Common myeloid progenitor, CD34-positive (primary cell): ENCODE data around the gene SLC1A4.

Experiments
- CTCF ChIA-PET: fragments of 350-600 bp; sonication (Branson Sonifier 250); formaldehyde crosslinking; loops from one replicate; lab custom pipeline; 2021; ENCODE audit warnings: antibody characterized with exemption; lab: Charles Lee
- POLR2A ChIA-PET: fragments of 350-600 bp; sonication (Branson Sonifier 250); formaldehyde crosslinking; loops from one replicate; lab custom pipeline; 2021; ENCODE audit warnings: antibody characterized with exemption; lab: Charles Lee
- DNase-seq, 3 donors: peaks; one replicate each; pipeline versions ENCODE4 v3.0.0 to v3.0.0-alpha.2; 2013
- H3K27ac ChIP-seq, 2 experiments: 1 replicate in 1 of 2; 2 replicates in 1 of 2; pipeline ENCODE4 v1.7.0; 2013; ENCODE audit warnings: inconsistent platforms in 2 of 2, low read length in 2 of 2, mild to moderate bottlenecking in 2 of 2, low read depth in 1 of 2, moderate library complexity in 1 of 2; ENCODE audit not compliant: severe bottlenecking in 2 of 2, insufficient read depth in 1 of 2, poor library complexity in 1 of 2
- H3K27me3 ChIP-seq, 5 experiments: replicated peaks in 2 of 5; 1 replicate in 3 of 5; 2 replicates in 2 of 5; pipeline versions ENCODE4 v1.6.1 to v1.7.0; 2013; ENCODE audit warnings: low read length in 4 of 5, mild to moderate bottlenecking in 2 of 5, moderate library complexity in 2 of 5, inconsistent platforms in 1 of 5; ENCODE audit not compliant: insufficient read depth in 5 of 5, control insufficient read depth in 4 of 5
- H3K36me3 ChIP-seq, 4 experiments: 1 replicate in 2 of 4; 2 replicates in 2 of 4; pipeline versions ENCODE4 v1.6.1 to v1.7.0; 2013; ENCODE audit warnings: low read length in 3 of 4, control low read depth in 1 of 4, mild to moderate bottlenecking in 1 of 4; ENCODE audit not compliant: control insufficient read depth in 4 of 4, insufficient read depth in 4 of 4
- H3K4me1 ChIP-seq, 4 experiments: 1 replicate in 3 of 4; 2 replicates in 1 of 4; pipeline versions ENCODE4 v1.6.1 to v1.7.1; 2013; ENCODE audit warnings: low read length in 3 of 4, mild to moderate bottlenecking in 3 of 4, control low read depth in 1 of 4, inconsistent platforms in 1 of 4, moderate library complexity in 1 of 4; ENCODE audit not compliant: control insufficient read depth in 4 of 4, insufficient read depth in 4 of 4; ENCODE audit errors: control extremely low read depth in 1 of 4
- H3K4me3 ChIP-seq, 7 experiments: 1 replicate in 4 of 7; 2 replicates in 3 of 7; pipeline versions ENCODE4 v1.5.1 to v1.7.0; 2013; ENCODE audit warnings: mild to moderate bottlenecking in 7 of 7, low read length in 6 of 7, moderate library complexity in 6 of 7, inconsistent platforms in 2 of 7, low read depth in 2 of 7, control low read depth in 1 of 7; ENCODE audit not compliant: insufficient read depth in 4 of 7, control insufficient read depth in 1 of 7; ENCODE audit errors: extremely low read depth in 1 of 7
- H3K9me3 ChIP-seq, 5 experiments: 1 replicate in 4 of 5; 2 replicates in 1 of 5; pipeline versions ENCODE4 v1.6.1 to v1.7.1; 2013; ENCODE audit warnings: low read length in 4 of 5, mild to moderate bottlenecking in 2 of 5, inconsistent platforms in 1 of 5, low read depth in 1 of 5, moderate library complexity in 1 of 5; ENCODE audit not compliant: control insufficient read depth in 4 of 5, insufficient read depth in 2 of 5; ENCODE audit errors: control extremely low read depth in 1 of 5
- WGBS: methylation state at CpG from one replicate; pipeline ENCODE4 v1.1.5; 2013; ENCODE audit not compliant: insufficient coverage; 5-methylcytosine and 5-hydroxymethylcytosine counted together

Gene SLC1A4

GRCh38 chr2:64972876-64973275, 16.3 kb upstream of the SLC1A4 start:
- no peak overlapping the region for H3K27ac ChIP-seq
- ChIA-PET POLR2A (interaction anchor here (0.6 kb wide), 1 partner anchor 43 kb away, joined by 3 read pairs; no protein-coding TSS in a partner anchor), CTCF (interaction anchor here (0.9 to 1.2 kb wide), 2 partner anchors 35 to 62 kb away, joined by 3 read pairs; no protein-coding TSS in a partner anchor)
- WGBS = 100% methylated on average over 1 of the region's 1 CpG
- H3K4me1 ChIP-seq = peaks cover 0 to 6% (median 3%) of the 10 kb centered on the region in 4 experiments
- no peak for DNase-seq
- no peak overlapping the region for H3K4me3 ChIP-seq
- no peaks in the 10 kb centered on the region for H3K27me3 ChIP-seq
- peaks cover 0 to 3% (median 0%) of the 10 kb centered on the region in 4 experiments for H3K36me3 ChIP-seq
- no peaks in the 10 kb centered on the region for H3K9me3 ChIP-seq

DNA sequence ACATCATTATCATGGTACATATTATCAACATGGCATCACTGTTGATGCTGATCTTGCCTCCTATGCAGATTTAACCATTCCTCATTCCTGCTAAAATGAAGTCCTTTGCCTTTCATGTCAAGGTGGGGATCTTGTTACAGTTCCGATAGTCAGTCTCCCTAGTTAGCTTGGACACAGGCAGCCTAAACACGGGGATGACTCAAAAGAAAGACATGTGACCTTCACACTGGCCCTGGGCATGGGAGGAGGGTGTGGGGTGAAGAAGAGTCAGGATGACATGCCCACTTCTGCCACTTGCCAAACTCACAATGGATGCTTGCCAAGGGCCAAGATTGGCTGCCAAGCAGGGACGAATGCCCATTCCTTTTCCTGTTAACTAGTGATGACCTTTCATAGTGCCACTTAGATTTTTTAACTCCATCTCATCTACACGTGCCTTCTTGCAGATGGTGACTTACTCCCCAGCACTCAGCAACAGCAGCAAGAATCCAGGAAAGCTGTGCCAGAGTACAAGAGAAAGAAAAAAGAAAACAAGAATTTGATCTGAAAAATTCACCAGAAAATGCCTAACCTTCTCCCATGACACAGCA, 13.9 kb upstream of the SLC1A4 start:
- H3K4me1 ChIP-seq = peaks cover 0 to 18% (median 12%) of the 10 kb centered on the region in 4 experiments
- no peak overlapping the region for H3K4me3 ChIP-seq
- CTCF ChIA-PET = interaction anchor here (0.7 kb wide), 1 partner anchor 21 kb away, joined by 3 read pairs; no protein-coding TSS in a partner anchor
- no peaks in the 10 kb centered on the region for H3K27me3 ChIP-seq
- DNase-seq = no peak
- H3K27ac ChIP-seq = no peak overlapping the region
- H3K9me3 ChIP-seq = no peaks in the 10 kb centered on the region
- 95% methylated on average over 4 of the region's 4 CpGs for WGBS
- POLR2A ChIA-PET = no interaction called here
- no peaks in the 10 kb centered on the region for H3K36me3 ChIP-seq

GRCh38 chr2:64976276-64976675, 12.9 kb upstream of the SLC1A4 start:
- DNase-seq = peak in 2 of 3 donors; percentile 15 to 31
- no peaks in the 10 kb centered on the region for H3K27me3 ChIP-seq
- ChIA-PET CTCF (no interaction called here), POLR2A (no interaction called here)
- H3K36me3 ChIP-seq = no peaks in the 10 kb centered on the region
- no peak overlapping the region for H3K27ac ChIP-seq
- no peaks in the 10 kb centered on the region for H3K9me3 ChIP-seq
- peaks cover 0 to 18% (median 11%) of the 10 kb centered on the region in 4 experiments for H3K4me1 ChIP-seq
- WGBS = 100% methylated on average over 1 of the region's 1 CpG
- no peak overlapping the region for H3K4me3 ChIP-seq

GRCh38 chr2:64978514-64979268, 10.5 kb upstream of the SLC1A4 start:
- Histone ChIP-seq H3K36me3 (no peaks in the 10 kb centered on the region), H3K9me3 (no peaks in the 10 kb centered on the region), H3K27me3 (no peaks in the 10 kb centered on the region), H3K4me3 (no peak overlapping the region), H3K4me1 (peaks cover 0 to 18% (median 11%) of the 10 kb centered on the region in 4 experiments), H3K27ac (no peak overlapping the region)
- DNase-seq = peak in 2 of 3 donors; percentile 66 to 75
- 97% methylated on average over 4 of the region's 4 CpGs for whole genome bisulfite sequencing
- CTCF ChIA-PET = interaction anchor here (0.9 to 2.3 kb wide), 7 partner anchors 10 to 52 kb away, joined by 3 to 5 read pairs (median 3); no protein-coding TSS in a partner anchor
- POLR2A ChIA-PET = no interaction called here

DNA sequence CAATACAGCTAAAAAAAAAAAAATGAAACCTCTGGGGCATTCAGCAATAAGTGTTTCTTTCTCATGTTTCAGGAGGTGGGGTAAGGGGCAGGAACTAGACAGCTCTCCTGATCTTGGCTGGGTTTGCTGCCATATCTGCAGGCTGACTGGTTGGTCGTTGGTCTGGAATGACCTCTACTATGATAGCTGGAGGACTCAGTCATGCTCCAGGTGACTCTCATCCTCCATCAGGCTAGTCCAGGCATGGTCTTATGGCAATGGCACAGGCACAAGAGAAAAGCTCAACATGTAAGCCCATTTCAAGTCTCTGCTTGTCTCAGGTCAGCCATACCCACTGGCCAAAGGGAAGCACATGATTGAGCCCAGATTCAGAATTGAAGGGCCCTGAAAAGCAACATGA, 9.5 kb upstream of the SLC1A4 start:
- no peak overlapping the region for H3K4me3 ChIP-seq
- H3K27me3 ChIP-seq = no peaks in the 10 kb centered on the region
- H3K27ac ChIP-seq = no peak overlapping the region
- H3K36me3 ChIP-seq = no peaks in the 10 kb centered on the region
- WGBS = 100% methylated on average over 1 of the region's 1 CpG
- ChIA-PET CTCF (interaction anchor here (0.9 to 1.3 kb wide), 5 partner anchors 8 to 60 kb away, joined by 3 to 4 read pairs (median 3); no protein-coding TSS in a partner anchor), POLR2A (no interaction called here)
- no peaks in the 10 kb centered on the region for H3K9me3 ChIP-seq
- H3K4me1 ChIP-seq = peaks cover 0 to 26% (median 13%) of the 10 kb centered on the region in 4 experiments
- no peak for DNase-seq

DNA sequence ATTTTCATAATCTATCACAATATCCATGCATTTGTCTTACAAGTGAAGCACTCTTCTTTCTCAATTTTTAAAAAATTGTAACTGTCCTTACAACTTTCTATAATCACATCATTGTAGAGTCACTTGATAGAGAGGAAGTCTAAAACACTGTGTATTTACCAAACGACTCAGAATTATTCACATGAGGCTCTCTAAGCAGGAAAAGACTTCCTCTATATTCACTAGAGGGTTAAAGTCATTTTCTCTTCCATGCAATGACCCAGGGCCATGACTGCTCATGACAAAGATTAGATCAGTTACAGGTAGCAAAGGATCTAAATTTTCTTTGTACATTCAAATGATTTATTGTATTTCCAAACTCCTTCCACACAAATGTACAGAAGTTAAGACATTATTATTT, 9.0 kb upstream of the SLC1A4 start:
- no peaks in the 10 kb centered on the region for H3K36me3 ChIP-seq
- ChIA-PET POLR2A (no interaction called here), CTCF (interaction anchor here (1.1 to 1.3 kb wide), 3 partner anchors 16 to 60 kb away, joined by 3 to 4 read pairs (median 3); no protein-coding TSS in a partner anchor)
- peaks cover 0 to 31% (median 13%) of the 10 kb centered on the region in 4 experiments for H3K4me1 ChIP-seq
- no peaks in the 10 kb centered on the region for H3K9me3 ChIP-seq
- H3K4me3 ChIP-seq = no peak overlapping the region
- no peaks in the 10 kb centered on the region for H3K27me3 ChIP-seq
- H3K27ac ChIP-seq = no peak overlapping the region
- DNase-seq = peak in 1 of 3 donors; percentile 16
- whole genome bisulfite sequencing = no CpG with 5 or more reads among the region's 1 CpG
